Right atrium auricular region (tissue), 2 donors: Measurements from ENCODE around the gene DUSP5. TPM values are rescaled to one million over a fixed set of nuclear protein-coding genes. Genes with fewer than 3 reads are reported as not detected.

Experiments used
- DNase-seq: peaks from one replicate; pipeline ENCODE4 v3.0.0-alpha.2; 2019; ENCODE audit warnings: low spot score
- H3K27ac ChIP-seq, 2 donors: fragments of 200-600 bp; sonication (generic); 1 replicate in 1 of 2; 2 replicates in 1 of 2; pipeline ENCODE4 v1.5.1; 2016 to 2019
- H3K27me3 ChIP-seq, 2 donors: fragments of 200-600 bp; sonication (generic); one replicate each; pipeline versions ENCODE4 v1.5.1 to v1.6.0; 2017 to 2019
- H3K36me3 ChIP-seq: fragments of 200-600 bp; sonication (generic); one replicate; pipeline ENCODE4 v1.5.1; 2016
- H3K4me1 ChIP-seq, 2 donors: fragments of 200-600 bp; sonication (generic); one replicate each; pipeline versions ENCODE4 v1.5.1 to v1.6.0; 2017 to 2019
- H3K4me3 ChIP-seq, 2 donors: fragments of 200-600 bp; sonication (generic); 1 replicate in 1 of 2; 2 replicates in 1 of 2; pipeline ENCODE4 v1.5.1; 2017 to 2019; ENCODE audit warnings: mild to moderate bottlenecking in 1 of 2, moderate library complexity in 1 of 2
- H3K9me3 ChIP-seq, 2 donors: fragments of 200-600 bp; sonication (generic); one replicate each; pipeline ENCODE4 v1.5.1; 2019
- total RNA-seq, 2 donors: library from RNA; depleted of rRNA; stranded (reverse); fragments of >200 nt; gene quantifications; one replicate each; pipeline ENCODE4 v1.1.0, GENCODE V29; 2016
- TF ChIP-seq, protein P1 (sequence below), 2 donors: fragments of 200-600 bp; sonication (generic); IDR thresholded peaks; one replicate each; pipeline ENCODE4 v1.5.1; 2019; ENCODE audit warnings: antibody characterized with exemption in 2 of 2

DUSP5 gene
- total RNA-seq, 2 donors from 2014 or later, result 17.8 to 28.4 TPM

DNA sequence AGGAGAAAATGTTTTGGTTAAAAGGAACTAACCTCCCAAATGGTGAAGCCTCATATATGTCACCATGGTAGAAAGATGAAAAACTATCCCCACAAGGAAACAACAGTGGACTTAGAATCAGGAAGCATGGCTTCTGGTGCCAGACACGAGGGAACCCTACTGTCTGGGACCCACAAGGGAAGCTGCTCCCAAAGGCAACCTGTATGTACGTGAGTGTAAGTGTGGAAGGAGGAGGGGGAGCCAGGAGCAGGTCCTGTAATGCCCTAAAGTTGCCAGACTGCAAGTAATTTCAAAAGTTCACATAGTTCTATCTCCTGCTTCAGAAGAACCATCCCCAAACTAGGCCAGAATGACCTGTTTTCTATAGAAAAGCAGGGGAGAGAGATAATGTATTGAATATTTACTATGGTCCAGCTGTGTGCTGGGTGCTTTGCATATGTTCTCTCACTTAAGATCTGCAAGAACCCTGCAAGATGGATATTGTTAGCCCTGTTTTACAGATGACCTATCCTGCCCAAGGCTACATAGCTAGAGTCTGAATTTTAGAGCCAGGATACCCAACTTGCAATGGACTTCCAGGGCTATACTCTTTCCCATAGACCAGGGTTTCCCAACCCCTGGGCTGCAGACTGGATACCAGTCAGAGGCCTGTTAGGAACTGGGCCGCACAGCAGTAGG is 19.2 kb downstream of the DUSP5 start:
- Histone ChIP-seq H3K4me1 (no peaks in the 10 kb centered on the region), H3K4me3 (no peak overlapping the region), H3K9me3 (no peaks in the 10 kb centered on the region), H3K27ac (no peak overlapping the region), H3K27me3 (no peaks in the 10 kb centered on the region), H3K36me3 (no peaks in the 10 kb centered on the region)
- TF ChIP-seq, protein P1, sequence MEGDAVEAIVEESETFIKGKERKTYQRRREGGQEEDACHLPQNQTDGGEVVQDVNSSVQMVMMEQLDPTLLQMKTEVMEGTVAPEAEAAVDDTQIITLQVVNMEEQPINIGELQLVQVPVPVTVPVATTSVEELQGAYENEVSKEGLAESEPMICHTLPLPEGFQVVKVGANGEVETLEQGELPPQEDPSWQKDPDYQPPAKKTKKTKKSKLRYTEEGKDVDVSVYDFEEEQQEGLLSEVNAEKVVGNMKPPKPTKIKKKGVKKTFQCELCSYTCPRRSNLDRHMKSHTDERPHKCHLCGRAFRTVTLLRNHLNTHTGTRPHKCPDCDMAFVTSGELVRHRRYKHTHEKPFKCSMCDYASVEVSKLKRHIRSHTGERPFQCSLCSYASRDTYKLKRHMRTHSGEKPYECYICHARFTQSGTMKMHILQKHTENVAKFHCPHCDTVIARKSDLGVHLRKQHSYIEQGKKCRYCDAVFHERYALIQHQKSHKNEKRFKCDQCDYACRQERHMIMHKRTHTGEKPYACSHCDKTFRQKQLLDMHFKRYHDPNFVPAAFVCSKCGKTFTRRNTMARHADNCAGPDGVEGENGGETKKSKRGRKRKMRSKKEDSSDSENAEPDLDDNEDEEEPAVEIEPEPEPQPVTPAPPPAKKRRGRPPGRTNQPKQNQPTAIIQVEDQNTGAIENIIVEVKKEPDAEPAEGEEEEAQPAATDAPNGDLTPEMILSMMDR (IDR thresholded peaks at IDR 0.05), result no peak
- no peak for DNase-seq

DNA sequence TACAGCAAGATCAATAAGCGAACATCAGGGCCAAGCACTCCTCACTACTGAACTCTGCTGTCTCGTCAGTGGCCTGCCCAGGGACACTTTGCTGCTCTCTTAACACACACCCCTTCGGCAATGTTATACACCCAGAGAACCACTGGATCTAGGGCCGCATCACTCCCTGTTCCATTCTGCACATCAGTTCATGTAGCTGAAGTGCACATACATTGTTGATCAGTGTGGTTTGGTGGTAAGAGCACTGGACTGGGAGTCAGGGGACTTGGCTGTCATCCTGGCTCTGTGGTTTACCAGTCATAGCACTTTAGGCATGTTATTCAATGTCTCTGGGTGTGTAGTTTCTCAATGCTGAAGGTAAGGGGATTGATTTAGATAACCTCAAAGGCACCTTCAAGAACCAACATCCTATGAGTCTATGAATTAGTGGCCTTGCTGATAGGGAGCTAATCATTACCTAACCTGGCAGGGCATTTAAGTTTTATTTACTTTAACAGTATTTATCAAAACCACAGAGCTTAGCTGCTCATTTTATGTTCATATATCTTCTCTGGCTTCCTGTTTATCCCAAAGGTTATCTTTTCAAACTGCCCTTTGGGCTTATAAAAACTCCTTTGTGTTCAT is 24.8 kb downstream of the DUSP5 start:
- Histone ChIP-seq H3K27me3 (no peaks in the 10 kb centered on the region), H3K9me3 (no peaks in the 10 kb centered on the region), H3K4me1 (no peaks in the 10 kb centered on the region), H3K4me3 (no peak overlapping the region), H3K27ac (no peak overlapping the region), H3K36me3 (no peaks in the 10 kb centered on the region)
- TF ChIP-seq, protein P1 (IDR thresholded peaks at IDR 0.05), result no peak
- no peak for DNase-seq

DNA sequence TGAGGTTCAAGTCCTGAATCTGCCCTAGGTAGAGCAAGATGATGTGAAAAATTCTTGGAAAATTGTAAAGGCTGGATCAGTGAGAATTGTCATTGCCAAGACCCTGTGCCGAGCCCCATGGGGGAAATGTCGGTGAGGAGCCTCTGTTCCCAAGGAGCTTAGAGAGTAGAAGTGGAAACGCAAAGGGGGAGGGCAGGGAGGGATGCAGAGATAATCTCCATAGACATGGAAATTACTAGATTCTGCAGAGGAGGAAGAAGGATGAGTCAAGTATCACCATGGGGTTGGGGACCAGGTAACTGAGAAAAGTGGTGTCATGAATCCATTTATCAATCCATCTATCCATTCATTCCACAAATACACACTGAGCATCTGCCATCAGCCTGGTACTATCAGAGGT is 26.0 kb downstream of the DUSP5 start:
- peak; percentile 13 for DNase-seq
- TF ChIP-seq, protein P1 (IDR thresholded peaks at IDR 0.05), result no peak
- Histone ChIP-seq H3K27ac (no peak overlapping the region), H3K4me3 (no peak overlapping the region), H3K9me3 (no peaks in the 10 kb centered on the region), H3K36me3 (no peaks in the 10 kb centered on the region), H3K27me3 (no peaks in the 10 kb centered on the region), H3K4me1 (no peaks in the 10 kb centered on the region)

DNA sequence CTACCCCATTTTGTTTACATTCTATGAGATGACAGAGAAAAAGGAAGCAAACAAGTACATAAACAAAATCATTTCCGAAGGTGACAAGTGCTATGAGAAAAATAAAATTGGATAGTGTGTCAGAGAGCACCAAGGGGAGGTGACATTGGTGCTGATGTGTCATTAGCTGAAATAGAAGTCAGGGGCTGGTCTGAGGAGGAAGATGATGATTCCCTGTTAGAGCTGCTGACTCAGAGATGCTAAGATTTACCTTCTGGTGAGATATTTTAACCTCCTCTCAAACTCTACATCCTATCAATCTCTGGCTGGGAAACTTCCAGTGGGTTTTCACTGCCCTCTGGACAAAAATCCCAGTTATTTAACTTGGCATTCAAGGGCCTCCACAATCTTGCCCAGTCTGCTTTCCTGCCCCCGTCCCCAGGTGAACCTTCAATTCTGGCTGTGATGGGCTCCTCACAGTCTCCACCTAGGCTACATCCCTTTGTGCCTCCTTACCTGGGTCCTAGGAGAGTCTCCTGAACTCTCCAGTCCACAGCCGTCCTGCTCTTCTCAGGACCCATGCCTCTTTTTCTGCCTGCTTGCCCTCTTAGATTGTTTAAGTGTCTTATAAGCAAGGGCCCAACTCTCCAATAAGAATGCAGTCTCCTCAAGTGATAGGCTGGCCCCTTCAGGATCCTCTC is 26.6 kb downstream of the DUSP5 start:
- Histone ChIP-seq H3K27me3 (no peaks in the 10 kb centered on the region), H3K9me3 (no peaks in the 10 kb centered on the region), H3K4me3 (no peak overlapping the region), H3K4me1 (no peaks in the 10 kb centered on the region), H3K36me3 (no peaks in the 10 kb centered on the region), H3K27ac (no peak overlapping the region)
- DNase-seq, result peak; percentile 43
- TF ChIP-seq, protein P1 (IDR thresholded peaks at IDR 0.05), result no peak

DNA sequence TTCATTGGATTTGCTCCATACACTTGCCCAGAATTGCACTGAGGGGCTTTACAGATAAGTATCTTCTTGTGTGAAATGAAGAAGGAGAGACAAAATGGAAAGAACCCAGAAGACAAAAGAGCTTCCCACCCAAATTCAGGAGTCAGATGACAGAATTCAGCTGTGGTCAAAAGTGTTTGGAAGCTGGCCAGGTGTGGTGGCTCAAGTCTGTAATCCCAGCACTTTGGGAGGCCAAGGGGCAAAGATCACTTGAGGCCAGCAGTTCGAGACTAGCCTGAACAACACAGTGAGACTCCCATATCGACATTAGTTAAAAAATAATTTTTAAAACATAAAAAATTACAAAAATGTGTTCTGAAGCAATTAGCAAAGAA is 27.1 kb downstream of the DUSP5 start:
- DNase-seq, result peak; percentile 38
- no peaks in the 10 kb centered on the region for H3K9me3 ChIP-seq
- H3K27ac ChIP-seq, result no peak overlapping the region
- TF ChIP-seq, protein P1 (IDR thresholded peaks at IDR 0.05), result no peak
- no peaks in the 10 kb centered on the region for H3K27me3 ChIP-seq
- H3K4me1 ChIP-seq, result peaks cover 0 to 4% of the 10 kb centered on the region in 2 donors
- no peaks in the 10 kb centered on the region for H3K36me3 ChIP-seq
- no peak overlapping the region for H3K4me3 ChIP-seq
